HG03432 (cell line): ENCODE results near the gene PRKAG1.
"Not testable (repeated sequence)": the region's sequence is repeated elsewhere in the genome, so short reads cannot be mapped to it uniquely, and the experiment has no call there.

Experiments used
- ATAC-seq: cut with Tn5 transposase; IDR thresholded peaks from one replicate; pipeline ENCODE4 v1.9.1; 2021; ENCODE audit warnings: mild to moderate bottlenecking, moderate library complexity; ENCODE audit not compliant: unreplicated experiment

PRKAG1 gene

GRCh38 chr12:49018261-49019119, at the start of gene PRKAG1:
Gene PRKAG1 (minus strand): TSS chr12:49018776. CDS start chr12:49018740, 36 bp downstream.
- peak; percentile 90 for ATAC-seq

- ATAC-seq: no peak
Measured at GRCh38 chr12:49066120-49066519, 47.5 kb upstream of the PRKAG1 start.

GRCh38 chr12:49064767-49065152, 46.2 kb upstream of the PRKAG1 start:
- no peak for ATAC-seq

- not testable (repeated sequence) for ATAC-seq
Measured at GRCh38 chr12:49061916-49062315, 43.3 kb upstream of the PRKAG1 start.

GRCh38 chr12:49061157-49061650, 42.6 kb upstream of the PRKAG1 start:
- peak; percentile 1 for ATAC-seq

GRCh38 chr12:49060237-49061156, 41.9 kb upstream of the PRKAG1 start, which contains the start of gene KMT2D:
Gene KMT2D (minus strand): TSS chr12:49060794. CDS start chr12:49055324, 5,470 bp downstream.
- peak; percentile 65 for ATAC-seq

- ATAC-seq: peak; percentile 18
Measured at GRCh38 chr12:49059299-49060171, 41.0 kb upstream of the PRKAG1 start.

- ATAC-seq: no peak
Measured at GRCh38 chr12:49059045-49059298, 40.4 kb upstream of the PRKAG1 start.

- no peak for ATAC-seq
Measured at GRCh38 chr12:49058366-49059044, 39.9 kb upstream of the PRKAG1 start.

GRCh38 chr12:49057888-49058287, 39.3 kb upstream of the PRKAG1 start:
- ATAC-seq: no peak

- ATAC-seq: peak; percentile 53
Measured at GRCh38 chr12:49055978-49056754, 37.6 kb upstream of the PRKAG1 start.

GRCh38 chr12:49055092-49055491, 36.5 kb upstream of the PRKAG1 start:
- no peak for ATAC-seq

- no peak for ATAC-seq
Measured at GRCh38 chr12:49054524-49054923, 35.9 kb upstream of the PRKAG1 start.

- ATAC-seq: no peak
Measured at GRCh38 chr12:49054096-49054495, 35.5 kb upstream of the PRKAG1 start.

- no peak for ATAC-seq
Measured at GRCh38 chr12:49052451-49053208, 34.1 kb upstream of the PRKAG1 start.

- no peak for ATAC-seq
Measured at GRCh38 chr12:49051777-49052438, 33.3 kb upstream of the PRKAG1 start.

- no peak for ATAC-seq
Measured at GRCh38 chr12:49051373-49051764, 32.8 kb upstream of the PRKAG1 start.
